ENCODE measurements around the gene SLC19A1.
"Not testable (repeated sequence)": the region's sequence is repeated elsewhere in the genome, so short reads cannot be mapped to it uniquely, and the experiment has no call there.

The SLC19A1 gene

DNA sequence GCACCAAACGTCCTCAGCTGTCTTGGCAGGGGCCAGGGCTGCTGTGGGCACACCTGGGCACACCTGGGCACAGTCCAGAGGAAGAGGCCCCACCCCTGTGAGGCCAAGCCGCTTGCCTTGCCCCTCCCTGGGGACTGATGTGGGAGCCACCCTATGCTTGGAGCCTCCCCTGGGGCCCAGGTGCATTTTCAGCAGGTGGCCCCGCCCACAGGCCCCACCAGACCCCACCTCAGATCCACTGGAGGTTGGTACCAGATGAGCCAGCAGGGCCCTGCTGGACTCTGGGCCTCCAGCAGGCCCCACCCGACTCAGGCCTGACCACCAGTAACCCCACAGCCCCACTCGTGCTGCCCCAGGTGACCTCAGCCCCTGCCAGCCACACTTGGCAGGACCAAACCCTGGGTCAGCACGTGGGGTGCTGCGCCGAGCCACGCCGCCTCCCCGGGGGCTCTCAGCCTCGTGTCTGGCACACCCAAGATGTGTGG lies 8.8 kb downstream of the SLC19A1 start:
- DNase-seq (ENCODE audit: low spot score) = no peak

DNA sequence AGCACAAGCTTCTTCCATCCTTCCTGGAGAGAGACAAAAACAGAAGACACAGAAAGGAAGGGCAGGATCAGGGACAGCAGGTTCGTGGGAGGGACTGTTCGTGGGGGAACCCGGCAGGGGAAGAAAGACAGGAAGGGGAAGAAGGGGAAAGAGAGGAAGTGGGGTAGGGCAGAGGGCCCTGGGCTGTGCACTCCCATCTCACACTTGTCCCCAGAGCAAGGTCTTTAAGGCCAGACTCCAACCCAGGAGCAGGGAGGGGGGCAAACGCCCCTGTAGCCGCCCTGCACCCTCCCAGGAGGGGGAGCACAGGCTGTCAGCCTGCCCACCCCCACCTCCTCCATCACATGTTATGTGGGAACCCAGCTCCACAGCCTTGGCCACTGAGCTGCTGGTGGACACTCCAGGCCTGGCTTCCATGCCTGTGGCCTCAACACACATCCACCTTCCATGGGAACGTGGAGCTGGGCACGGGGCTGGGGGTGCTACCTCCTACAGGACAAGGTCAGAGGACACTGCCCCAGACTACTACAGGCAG lies 9.3 kb downstream of the SLC19A1 start:
- no peak for DNase-seq (ENCODE audit: low spot score)

DNA sequence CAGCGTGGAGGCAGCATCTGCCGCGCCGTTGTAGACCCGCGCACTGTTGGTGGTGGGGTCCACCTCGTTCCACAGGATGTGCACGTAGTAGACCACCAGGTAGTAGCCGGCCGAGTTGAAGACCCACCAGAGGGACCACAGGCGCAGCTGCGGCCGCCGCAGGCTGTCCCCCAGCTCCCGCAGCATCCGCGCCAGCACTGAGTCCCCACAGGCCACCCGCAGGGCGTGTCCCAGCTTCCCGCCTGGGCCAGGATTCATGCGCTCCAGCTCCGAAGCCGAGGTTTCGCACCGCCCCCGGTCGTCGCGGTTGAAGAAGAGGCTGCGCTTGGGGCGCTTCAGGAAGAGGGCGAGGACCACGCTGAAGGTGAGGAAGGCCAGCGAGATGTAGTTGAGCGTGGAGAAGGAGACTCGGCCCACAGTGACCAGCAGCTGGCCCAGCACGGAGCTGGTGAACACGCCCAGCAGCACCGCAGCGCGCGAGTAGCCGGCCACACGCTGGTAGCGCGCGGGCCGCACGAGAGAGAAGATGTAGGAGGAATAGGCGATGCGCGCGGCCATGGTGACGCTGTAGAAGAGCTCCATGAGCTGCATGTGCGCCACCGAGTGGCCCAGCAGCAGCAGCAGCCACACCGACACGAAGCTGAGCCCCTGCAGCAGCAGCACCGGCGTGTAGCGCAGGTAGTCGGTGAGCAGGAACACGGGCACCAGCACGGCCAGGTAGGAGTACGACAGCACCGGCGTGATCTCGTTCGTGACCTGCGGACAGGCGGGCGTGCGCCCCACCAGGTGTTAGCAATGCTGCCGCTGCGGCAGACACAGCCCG lies 10.6 kb downstream of the SLC19A1 start:
- no peak for DNase-seq (ENCODE audit: low spot score)

DNA sequence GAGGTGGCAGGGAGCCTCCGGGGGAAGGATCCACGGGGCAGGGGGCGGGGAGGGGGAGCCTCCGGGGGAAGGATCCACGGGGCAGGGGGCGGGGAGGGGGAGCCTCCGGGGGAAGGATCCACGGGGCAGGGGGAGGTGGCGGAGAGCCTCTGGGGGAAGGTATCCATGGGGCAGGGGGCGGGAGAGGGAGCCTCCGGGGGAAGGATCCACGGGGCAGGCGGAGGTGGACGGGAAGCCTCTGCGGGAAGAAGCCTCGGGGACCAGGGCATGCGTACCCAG lies 11.2 kb downstream of the SLC19A1 start:
- not testable (repeated sequence) for DNase-seq (ENCODE audit: low spot score)

DNA sequence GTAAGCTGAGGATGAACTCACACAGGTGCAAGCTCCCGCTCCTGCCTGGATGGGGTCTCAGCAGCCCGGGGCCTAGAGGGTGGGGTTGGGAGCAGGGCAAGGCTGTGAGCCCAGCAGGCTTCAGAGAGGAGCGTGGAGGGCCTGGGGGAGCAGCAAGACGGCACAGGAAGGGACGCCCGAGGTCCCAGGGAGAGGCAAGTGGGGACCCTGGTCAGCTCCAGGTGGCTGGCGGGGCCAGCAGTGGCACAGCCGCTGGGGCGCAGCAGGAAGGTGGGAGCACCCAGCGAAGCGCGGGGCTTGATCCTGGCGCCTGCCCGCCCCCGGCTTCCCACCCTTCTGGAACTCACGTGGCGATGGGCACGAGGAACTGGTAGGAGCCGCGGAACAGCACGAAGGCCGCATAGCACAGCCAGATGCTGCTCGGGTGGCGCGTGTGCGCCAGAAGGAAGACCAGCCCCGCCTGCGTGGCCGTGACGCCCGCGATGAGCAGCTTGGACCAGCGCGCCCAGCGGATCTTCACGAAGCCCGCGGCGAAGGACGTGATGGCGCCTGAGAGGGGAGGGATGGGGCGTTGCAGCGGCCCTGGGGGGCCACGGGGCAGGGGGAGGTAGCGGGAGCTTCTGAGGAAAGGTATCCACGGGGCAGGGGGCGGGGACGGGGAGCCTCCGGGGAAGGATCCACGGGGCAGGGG lies 11.7 kb downstream of the SLC19A1 start:
- no peak for DNase-seq (ENCODE audit: low spot score)

DNA sequence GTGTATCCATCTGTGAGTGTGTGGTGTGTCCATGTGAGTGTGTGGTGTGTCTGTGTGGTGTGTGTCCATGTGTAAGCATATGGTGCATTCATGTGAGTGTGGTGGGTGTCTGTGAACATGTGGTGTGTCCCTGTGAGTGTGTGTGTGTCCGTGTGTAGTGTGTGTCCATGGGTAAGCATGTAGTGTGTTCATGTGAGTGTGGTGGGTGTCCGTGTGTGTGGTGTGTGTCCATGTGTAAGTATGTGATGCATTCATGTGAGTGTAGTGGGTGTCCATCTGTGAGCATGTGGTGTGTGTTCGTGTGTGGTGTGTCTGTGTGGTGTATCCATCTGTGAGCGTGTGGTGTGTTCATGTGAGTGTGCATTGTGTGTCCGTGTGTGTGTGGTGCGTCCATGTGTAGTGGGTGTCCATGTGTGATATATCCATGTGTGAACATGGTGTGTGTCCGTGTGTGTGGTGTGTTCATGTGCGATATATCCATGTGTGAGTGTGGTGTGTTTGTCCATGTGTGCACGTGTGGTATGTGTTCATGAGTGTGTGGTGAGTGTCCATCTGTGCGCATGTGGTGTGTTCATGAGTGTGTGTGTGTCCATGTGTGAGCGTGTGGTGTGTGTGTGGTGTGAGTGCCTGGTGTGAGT lies 12.3 kb downstream of the SLC19A1 start:
- DNase-seq (ENCODE audit: low spot score) = no peak

DNA sequence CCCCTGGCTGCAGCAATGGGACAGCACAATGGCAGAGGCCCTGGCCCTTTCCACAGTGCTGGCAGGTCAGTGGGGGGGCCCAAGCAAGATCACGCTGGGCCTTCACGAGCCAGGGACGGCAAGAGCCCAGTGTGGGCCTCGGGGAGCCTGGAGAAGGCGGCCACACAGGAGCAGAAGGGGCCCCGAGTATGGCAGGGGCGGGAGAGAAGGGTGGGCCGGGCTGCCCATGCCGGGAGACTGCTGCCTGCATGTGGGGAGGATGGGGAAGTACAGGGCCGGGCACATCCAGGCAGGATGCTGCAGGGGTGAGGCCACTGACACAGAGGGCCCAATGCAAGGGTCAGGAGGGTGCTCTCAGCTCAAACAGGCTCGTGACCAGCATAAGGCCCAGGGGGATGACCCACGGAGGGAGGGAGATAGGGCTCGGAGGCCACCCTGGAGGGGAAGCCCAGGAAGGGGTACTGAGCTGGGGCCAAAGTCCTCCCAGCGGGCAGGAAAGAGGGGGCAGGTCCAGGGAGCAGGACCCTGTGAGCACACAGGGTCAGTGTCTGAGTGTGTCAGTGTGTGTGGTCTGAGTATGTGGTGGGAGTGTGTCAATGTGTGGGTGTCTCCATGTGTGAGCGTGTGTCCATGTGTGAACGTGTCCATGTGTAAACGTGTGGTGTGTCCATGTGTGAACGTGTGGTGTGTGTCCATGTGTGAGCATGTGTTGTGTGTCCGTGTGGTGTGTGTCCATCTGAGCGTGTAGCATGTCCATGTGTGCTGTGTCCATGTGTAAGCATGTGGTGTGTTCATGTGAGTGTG lies 13.1 kb downstream of the SLC19A1 start:
- no peak for DNase-seq (ENCODE audit: low spot score)

DNA sequence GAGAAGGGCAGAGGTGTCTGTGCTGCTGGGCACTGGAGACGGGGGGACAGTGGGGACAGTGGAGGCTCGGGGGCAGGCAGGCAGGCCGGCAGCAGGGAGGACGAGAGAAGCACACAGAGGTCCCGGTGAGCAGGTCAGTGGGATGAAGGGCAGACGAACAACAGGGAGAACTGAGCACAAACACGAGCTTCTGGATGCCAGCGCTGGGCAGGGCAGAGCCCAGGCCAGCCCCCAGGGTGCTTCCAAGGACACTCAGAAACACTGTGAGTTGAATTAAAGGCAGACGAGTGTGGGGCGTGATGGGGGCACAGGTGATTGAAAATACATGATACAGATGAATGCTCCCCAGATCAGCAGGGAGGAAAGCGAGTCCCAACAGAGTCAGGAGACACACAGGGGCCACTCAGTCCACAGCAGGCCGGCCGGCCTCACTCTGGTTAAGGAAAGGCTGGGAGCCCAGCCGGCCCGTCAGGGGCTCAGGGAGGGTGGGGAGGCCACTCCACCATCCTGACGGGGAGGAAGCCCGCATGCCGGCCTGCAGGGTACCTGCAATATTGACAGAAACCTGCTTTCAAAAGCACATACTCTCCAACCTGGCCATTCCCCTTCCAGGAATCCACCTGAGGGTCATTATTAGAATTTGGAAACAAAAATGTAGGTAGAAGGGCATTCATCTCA lies 14.1 kb downstream of the SLC19A1 start:
- no peak for DNase-seq (ENCODE audit: low spot score)

DNA sequence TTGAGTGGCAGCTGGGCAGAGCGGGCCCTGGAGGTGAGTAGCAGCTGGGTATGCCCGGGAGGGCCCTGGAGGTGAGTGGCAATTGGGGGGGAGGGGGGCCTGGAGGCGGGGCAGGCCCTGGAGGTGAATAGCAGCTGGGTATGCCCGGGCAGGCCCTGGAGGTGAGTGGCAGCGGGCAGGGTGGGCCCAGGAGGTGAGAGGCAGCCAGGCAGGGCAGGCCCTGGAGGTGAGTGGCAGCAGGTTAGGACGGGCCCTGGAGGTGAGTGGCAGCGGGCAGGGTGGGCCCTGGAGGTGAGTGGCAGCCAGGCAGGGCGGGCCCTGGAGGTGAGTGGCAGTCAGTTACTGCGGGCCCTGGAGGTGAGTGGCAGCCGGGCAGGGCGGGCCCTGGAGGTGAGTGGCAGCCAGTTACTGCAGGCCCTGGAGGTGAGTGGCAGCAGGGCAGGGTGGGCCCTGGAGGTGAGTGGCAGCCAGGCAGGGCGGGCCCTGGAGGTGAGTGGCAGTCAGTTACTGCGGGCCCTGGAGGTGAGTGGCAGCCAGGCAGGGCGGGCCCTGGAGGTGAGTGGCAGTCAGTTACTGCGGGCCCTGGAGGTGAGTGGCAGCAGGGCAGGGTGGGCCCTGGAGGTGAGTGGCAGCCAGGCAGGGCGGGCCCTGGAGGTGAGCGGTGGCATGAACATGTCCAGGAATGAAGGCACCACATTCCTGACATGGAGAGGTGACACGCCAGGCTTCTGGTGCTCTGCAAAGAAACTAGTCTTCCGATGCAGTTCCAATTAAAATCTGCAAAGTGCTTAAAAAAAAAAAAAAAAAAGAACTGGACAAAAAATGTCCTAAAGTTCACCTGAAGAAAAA lies 14.9 kb downstream of the SLC19A1 start:
- DNase-seq (ENCODE audit: low spot score) = not testable (repeated sequence)

DNA sequence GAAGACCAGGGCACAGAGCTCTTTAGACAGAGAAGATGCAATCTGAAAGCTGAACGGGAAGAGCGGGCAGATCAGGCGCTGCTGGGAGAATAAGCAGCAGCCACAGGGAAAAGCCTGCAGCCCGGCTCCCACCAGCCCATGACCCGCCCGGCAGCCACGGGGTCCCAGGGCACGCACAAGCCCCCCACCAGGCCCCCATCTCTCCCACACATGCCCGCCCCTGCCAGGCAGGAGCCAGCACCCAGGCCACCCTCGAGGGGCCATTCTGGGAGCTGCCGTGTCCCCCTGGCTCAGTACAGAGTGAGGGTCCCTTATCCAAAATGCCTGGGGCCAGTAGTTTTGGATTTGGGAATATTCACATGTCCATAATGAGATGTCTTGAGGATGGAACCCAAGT lies 16.3 kb downstream of the SLC19A1 start:
- DNase-seq (ENCODE audit: low spot score) = no peak

DNA sequence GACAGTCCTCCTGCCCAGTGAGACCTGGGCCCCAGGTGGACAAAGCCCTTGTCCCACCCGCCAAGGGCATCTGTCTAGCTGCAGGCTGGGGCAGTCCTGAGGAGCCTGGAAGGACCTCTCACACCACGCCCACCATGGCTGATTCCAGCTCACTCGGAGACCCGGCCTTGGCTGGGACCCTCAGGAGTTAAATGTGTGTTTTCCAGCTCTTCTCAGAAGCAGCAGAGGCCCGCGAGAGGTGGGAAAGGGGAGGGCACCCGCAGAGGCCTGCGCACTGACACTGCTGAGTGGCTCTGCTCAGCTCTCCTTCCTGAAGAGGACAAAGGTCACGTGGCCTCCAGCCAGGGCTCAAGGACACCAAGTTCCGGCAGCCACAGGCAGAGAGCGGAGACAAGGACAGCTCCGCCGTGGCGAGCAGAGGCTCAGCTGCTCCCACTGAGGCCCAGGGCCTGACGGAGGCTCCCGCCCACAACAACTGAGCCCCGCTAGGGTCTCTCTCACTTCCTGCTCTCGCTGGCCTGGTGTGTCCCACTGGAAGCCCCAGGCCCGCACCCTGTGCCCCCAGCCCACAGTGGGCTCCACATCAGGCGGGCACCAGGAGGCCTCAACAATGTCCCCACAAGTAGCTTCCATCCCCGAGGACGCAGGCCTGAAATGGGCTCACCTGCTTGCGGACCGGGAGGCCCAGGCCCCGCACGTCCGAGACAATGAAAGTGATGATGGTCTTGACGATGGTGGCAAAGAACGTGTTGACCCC lies 16.9 kb downstream of the SLC19A1 start:
- no peak for DNase-seq (ENCODE audit: low spot score)

DNA sequence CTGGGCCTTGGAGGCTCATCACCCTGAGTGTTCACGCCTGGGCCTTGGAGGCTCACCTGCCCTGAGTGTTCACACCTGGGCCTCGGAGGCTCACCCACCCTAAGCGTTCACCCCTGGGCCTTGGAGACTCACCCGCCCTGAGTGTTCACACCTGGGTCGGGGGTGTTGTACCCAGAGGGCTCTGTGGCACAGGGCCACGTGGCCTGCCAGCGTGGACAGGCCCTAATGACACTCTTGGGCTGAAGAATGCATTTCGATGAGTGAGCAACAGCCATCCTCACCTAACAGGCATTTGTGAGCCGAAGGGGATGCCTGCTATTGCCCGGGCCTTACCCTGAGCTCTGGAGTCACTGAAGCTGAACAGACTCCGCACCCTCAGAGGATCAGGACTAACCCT lies 17.5 kb downstream of the SLC19A1 start:
- DNase-seq (ENCODE audit: low spot score) = no peak

DNA sequence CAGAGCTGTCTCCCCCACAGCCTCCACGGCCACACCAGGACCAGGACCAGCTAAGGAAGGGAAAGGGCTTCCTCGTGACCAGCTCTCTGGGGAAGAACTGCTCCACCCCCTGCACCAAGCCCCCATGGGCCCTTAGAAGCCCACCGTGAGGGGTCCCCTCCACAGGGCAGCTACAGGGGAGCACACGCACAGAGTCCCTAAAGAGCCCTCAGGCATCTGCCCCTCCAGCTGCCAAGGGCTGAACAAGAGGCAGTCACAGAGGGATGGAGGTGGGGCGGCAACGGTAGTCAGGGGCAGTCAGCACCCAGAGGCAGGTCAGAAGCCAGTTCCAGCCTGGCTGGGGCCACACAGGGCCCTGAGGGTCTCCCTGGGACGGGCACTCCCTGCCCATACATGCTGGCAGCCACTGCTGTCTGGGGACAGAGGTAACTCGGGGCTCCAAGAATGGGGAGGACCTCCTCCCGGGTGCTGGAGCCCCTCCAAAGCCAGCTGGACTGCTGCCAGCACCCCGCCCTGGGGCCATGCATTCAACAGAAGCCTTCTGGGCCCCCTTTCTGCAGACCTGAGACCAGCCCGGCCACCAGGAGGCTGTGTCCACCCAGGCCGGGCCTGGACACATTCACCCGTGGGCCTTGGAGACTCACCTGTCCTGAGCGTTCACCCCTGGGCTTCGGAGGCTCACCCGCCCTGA lies 18.7 kb downstream of the SLC19A1 start:
- no peak for DNase-seq (ENCODE audit: low spot score)

DNA sequence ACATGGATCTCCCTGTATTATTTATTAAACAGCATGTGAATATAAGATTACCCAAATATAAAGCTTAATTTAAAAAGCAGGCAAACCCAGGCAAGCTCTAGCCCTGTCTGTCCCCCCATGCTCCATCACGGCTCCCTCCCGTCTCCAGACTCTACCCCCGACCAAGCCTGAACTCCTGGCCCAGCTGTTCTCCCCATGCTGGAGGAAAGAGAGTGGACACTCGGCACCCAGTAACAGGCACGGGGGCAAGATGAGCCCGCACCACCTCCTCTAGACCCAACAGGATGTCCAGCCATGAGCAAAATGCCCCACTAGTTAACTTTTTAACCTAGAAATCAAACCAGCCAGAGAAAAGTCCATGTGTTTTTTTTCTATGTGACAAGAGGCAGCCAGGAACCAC lies 19.3 kb downstream of the SLC19A1 start:
- no peak for DNase-seq (ENCODE audit: low spot score)

DNA sequence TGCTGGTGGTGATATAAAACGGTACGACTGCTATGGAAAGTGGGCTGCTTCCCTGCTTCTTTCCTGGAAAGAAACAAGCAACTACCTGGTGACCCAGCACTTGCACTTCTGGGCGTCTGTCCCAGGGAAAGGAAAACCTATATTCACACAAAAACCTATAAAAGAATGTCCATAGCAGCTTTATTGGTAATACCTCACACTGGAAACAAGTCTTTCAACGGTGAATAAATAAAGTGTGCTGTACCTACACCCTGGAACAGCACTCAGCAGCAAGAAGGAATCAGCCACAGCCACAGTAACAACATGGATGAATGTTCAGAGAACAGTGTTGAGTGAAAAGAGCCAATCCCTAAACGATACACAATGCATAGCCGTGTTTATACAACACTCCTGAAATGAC lies 19.9 kb downstream of the SLC19A1 start:
- no peak for DNase-seq (ENCODE audit: low spot score)

DNA sequence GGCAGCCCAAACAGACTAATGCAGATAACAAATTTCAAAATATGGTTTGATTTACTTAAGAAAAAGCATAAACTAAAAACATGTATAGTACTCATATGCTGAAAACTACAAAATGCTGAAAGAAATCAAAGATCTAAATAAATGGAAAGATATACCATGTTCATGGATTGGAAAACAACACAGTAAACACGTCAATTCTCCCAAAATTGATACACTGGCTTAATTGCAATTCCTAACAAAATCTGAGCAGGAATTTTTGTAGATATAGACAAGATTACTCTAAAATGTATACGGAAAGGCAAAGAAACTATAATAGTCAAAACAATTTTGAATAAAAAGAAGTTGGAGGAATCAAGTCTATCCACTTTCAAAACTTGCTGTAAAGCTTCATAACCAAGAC lies 21.0 kb downstream of the SLC19A1 start:
- no peak for DNase-seq (ENCODE audit: low spot score)

DNA sequence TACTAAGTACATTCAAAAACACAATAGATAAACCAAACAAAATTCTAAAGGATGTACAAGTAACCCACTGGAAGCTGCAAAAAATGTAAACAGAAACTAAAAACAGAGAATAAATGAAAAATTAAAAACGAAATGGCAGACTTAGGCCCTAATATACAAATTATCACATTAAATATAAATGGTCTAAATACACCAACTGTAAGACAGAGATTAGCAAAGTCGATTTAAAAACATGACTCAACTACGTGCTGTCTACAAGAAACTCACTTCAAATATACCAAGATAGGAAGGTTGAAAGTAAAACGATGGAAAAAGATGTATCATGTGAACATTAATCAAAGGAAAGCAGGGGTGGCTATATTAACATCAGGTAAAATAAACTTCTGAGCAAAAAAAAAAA lies 23.1 kb downstream of the SLC19A1 start:
- no peak for DNase-seq (ENCODE audit: low spot score)

DNA sequence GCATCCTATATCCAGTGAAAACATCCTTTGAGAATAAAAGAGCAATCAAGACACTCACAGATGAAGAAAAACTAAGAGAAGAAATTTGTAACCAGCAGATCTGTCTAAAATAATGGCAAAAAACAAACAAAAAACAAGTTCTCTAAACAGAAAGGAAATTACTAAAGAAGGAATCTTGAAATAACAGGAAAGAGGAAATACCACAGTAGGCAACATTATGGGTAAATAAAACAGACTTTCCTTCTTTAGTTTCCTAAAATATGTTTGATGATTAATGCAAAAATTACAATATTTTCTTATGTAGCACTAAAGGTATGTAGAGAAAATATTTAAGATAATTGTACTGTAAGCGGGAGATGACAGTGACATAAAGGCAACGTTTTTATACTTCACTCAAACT lies 23.5 kb downstream of the SLC19A1 start:
- DNase-seq (ENCODE audit: low spot score) = no peak
